ENCODE measurements around the gene C1QL1.
"Not testable (repeated sequence)": the region's sequence is repeated elsewhere in the genome, so short reads cannot be mapped to it uniquely, and the experiment has no call there.

The C1QL1 gene

GRCh38 chr17:44947461-44948314 is 20.4 kb downstream of the C1QL1 start, which contains the start of gene KIF18B:
Gene KIF18B, minus strand, starts transcription at chr17:44947773. Its CDS starts 11,429 bp downstream, at chr17:44936344.
- no peak for TF ChIP-seq ZNF274 (IDR thresholded peaks at IDR 0.05; ENCODE audit: low read depth, low read length)
- H3K36me3 ChIP-seq (ENCODE audit: insufficient read depth, insufficient read length, low read length), result peaks cover 34% of the 10 kb centered on the region

GRCh38 chr17:44945652-44946051 is 22.5 kb downstream of the C1QL1 start:
- not testable (repeated sequence) for H3K9me3 ChIP-seq (ENCODE audit: insufficient read depth, low read length); H3K4me1 ChIP-seq (ENCODE audit: insufficient read depth, insufficient read length); DNase-seq (ENCODE audit: low read depth, low spot score)
- H3K36me3 ChIP-seq (ENCODE audit: insufficient read depth, insufficient read length, low read length), result peaks cover 48% of the 10 kb centered on the region
- peaks cover 10% of the 10 kb centered on the region for H3K27me3 ChIP-seq (ENCODE audit: insufficient read depth, insufficient read length)
- H3K9ac ChIP-seq (ENCODE audit: insufficient read length, low read depth), result peak overlapping the region; percentile 10
- peak overlapping the region; percentile 15 for H3K4me3 ChIP-seq (ENCODE audit: insufficient read length, low read depth)

More at GRCh38 chr17:44947461-44948314, 20.4 kb downstream of the C1QL1 start, which contains the start of gene KIF18B:
- no peaks in the 10 kb centered on the region for H3K4me1 ChIP-seq (ENCODE audit: insufficient read depth, insufficient read length)
- H3K9ac ChIP-seq (ENCODE audit: insufficient read length, low read depth), result peak within 1 kb of the TSS; percentile 96
- H3K27me3 ChIP-seq (ENCODE audit: insufficient read depth, insufficient read length), result peaks cover 10% of the 10 kb centered on the region
- peak within 1 kb of the TSS; percentile 93 for H3K4me3 ChIP-seq (ENCODE audit: insufficient read length, low read depth)
- peak; percentile 89 for DNase-seq (ENCODE audit: low read depth, low spot score)
- H3K9me3 ChIP-seq (ENCODE audit: insufficient read depth, low read length), result no peaks in the 10 kb centered on the region

- DNase-seq (ENCODE audit: low read depth, low spot score), result no peak
- Histone ChIP-seq H3K9ac (ENCODE audit: insufficient read length, low read depth) (no peak overlapping the region), H3K4me3 (ENCODE audit: insufficient read length, low read depth) (no peak overlapping the region), H3K9me3 (ENCODE audit: insufficient read depth, low read length) (peaks cover 6% of the 10 kb centered on the region), H3K27me3 (ENCODE audit: insufficient read depth, insufficient read length) (no peaks in the 10 kb centered on the region), H3K36me3 (ENCODE audit: insufficient read depth, insufficient read length, low read length) (peaks cover 67% of the 10 kb centered on the region), H3K4me1 (ENCODE audit: insufficient read depth, insufficient read length) (peaks cover 2% of the 10 kb centered on the region)
- TF ChIP-seq ZNF274 (IDR thresholded peaks at IDR 0.05; ENCODE audit: low read depth, low read length) (no peak), SUZ12 (IDR thresholded peaks at IDR 0.05; ENCODE audit: extremely low read depth, insufficient read depth, insufficient read length) (no peak), YY1 (IDR thresholded peaks at IDR 0.05; ENCODE audit: insufficient read depth, insufficient read length) (no peak)
Observed at GRCh38 chr17:44942456-44942855, 25.6 kb downstream of the C1QL1 start.

GRCh38 chr17:44941712-44942331 is 26.3 kb downstream of the C1QL1 start:
- DNase-seq (ENCODE audit: low read depth, low spot score), result no peak
- no peak overlapping the region for H3K9ac ChIP-seq (ENCODE audit: insufficient read length, low read depth)
- no peak overlapping the region for H3K4me3 ChIP-seq (ENCODE audit: insufficient read length, low read depth)
- no peak for TF ChIP-seq ZNF274 (IDR thresholded peaks at IDR 0.05; ENCODE audit: low read depth, low read length)
- H3K27me3 ChIP-seq (ENCODE audit: insufficient read depth, insufficient read length), result no peaks in the 10 kb centered on the region
- peaks cover 2% of the 10 kb centered on the region for H3K4me1 ChIP-seq (ENCODE audit: insufficient read depth, insufficient read length)
- H3K36me3 ChIP-seq (ENCODE audit: insufficient read depth, insufficient read length, low read length), result peaks cover 72% of the 10 kb centered on the region
- peaks cover 6% of the 10 kb centered on the region for H3K9me3 ChIP-seq (ENCODE audit: insufficient read depth, low read length)

- H3K4me3 ChIP-seq (ENCODE audit: insufficient read length, low read depth), result no peak overlapping the region
- no peak for TF ChIP-seq ZNF274 (IDR thresholded peaks at IDR 0.05; ENCODE audit: low read depth, low read length)
- TF ChIP-seq SUZ12 (IDR thresholded peaks at IDR 0.05; ENCODE audit: extremely low read depth, insufficient read depth, insufficient read length), result no peak
- no peak for TF ChIP-seq YY1 (IDR thresholded peaks at IDR 0.05; ENCODE audit: insufficient read depth, insufficient read length)
- H3K27me3 ChIP-seq (ENCODE audit: insufficient read depth, insufficient read length), result no peaks in the 10 kb centered on the region
- DNase-seq (ENCODE audit: low read depth, low spot score), result no peak
- H3K36me3 ChIP-seq (ENCODE audit: insufficient read depth, insufficient read length, low read length), result peaks cover 70% of the 10 kb centered on the region
- H3K4me1 ChIP-seq (ENCODE audit: insufficient read depth, insufficient read length), result peaks cover 2% of the 10 kb centered on the region
- H3K9me3 ChIP-seq (ENCODE audit: insufficient read depth, low read length), result peaks cover 6% of the 10 kb centered on the region
- H3K9ac ChIP-seq (ENCODE audit: insufficient read length, low read depth), result no peak overlapping the region
Observed at GRCh38 chr17:44940768-44941167, 27.3 kb downstream of the C1QL1 start.

GRCh38 chr17:44940317-44940716 is 27.8 kb downstream of the C1QL1 start:
- no peak overlapping the region for H3K4me3 ChIP-seq (ENCODE audit: insufficient read length, low read depth)
- H3K27me3 ChIP-seq (ENCODE audit: insufficient read depth, insufficient read length), result no peaks in the 10 kb centered on the region
- TF ChIP-seq YY1 (IDR thresholded peaks at IDR 0.05; ENCODE audit: insufficient read depth, insufficient read length) (no peak), ZNF274 (IDR thresholded peaks at IDR 0.05; ENCODE audit: low read depth, low read length) (no peak), SUZ12 (IDR thresholded peaks at IDR 0.05; ENCODE audit: extremely low read depth, insufficient read depth, insufficient read length) (no peak)
- DNase-seq (ENCODE audit: low read depth, low spot score), result no peak
- H3K36me3 ChIP-seq (ENCODE audit: insufficient read depth, insufficient read length, low read length), result peaks cover 71% of the 10 kb centered on the region
- peaks cover 6% of the 10 kb centered on the region for H3K9me3 ChIP-seq (ENCODE audit: insufficient read depth, low read length)
- no peak overlapping the region for H3K9ac ChIP-seq (ENCODE audit: insufficient read length, low read depth)
- peaks cover 2% of the 10 kb centered on the region for H3K4me1 ChIP-seq (ENCODE audit: insufficient read depth, insufficient read length)

- Histone ChIP-seq H3K36me3 (ENCODE audit: insufficient read depth, insufficient read length, low read length) (peaks cover 85% of the 10 kb centered on the region), H3K4me3 (ENCODE audit: insufficient read length, low read depth) (no peak overlapping the region), H3K27me3 (ENCODE audit: insufficient read depth, insufficient read length) (no peaks in the 10 kb centered on the region), H3K4me1 (ENCODE audit: insufficient read depth, insufficient read length) (no peaks in the 10 kb centered on the region), H3K9ac (ENCODE audit: insufficient read length, low read depth) (no peak overlapping the region), H3K9me3 (ENCODE audit: insufficient read depth, low read length) (peaks cover 6% of the 10 kb centered on the region)
- TF ChIP-seq ZNF274 (IDR thresholded peaks at IDR 0.05; ENCODE audit: low read depth, low read length) (no peak), SUZ12 (IDR thresholded peaks at IDR 0.05; ENCODE audit: extremely low read depth, insufficient read depth, insufficient read length) (no peak), YY1 (IDR thresholded peaks at IDR 0.05; ENCODE audit: insufficient read depth, insufficient read length) (no peak)
- DNase-seq (ENCODE audit: low read depth, low spot score), result no peak
Observed at GRCh38 chr17:44935116-44935515, 33.0 kb downstream of the C1QL1 start.
